Measurements from ENCODE around the gene PLCB4.

DNA sequence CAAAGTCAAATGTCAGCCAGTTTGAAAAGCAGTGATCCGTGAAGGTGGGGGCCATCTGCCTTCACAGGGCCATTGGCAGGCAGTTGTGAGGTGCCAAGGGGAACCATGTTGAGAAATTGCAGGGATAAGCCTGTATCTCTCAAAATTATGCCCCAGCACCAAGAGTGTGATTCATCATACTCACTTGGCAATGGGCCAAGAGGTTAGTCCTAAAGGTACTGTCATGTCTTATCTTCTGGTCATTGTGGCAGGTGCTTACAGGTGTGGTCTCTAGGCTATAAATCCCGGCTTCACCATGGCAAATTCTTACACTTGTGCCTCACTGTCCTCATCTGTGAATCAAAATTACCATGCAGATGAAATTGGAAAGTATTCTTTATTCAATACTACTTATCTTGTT lies 294.8 kb downstream of the PLCB4 start:
- TF ChIP-seq, protein P1, sequence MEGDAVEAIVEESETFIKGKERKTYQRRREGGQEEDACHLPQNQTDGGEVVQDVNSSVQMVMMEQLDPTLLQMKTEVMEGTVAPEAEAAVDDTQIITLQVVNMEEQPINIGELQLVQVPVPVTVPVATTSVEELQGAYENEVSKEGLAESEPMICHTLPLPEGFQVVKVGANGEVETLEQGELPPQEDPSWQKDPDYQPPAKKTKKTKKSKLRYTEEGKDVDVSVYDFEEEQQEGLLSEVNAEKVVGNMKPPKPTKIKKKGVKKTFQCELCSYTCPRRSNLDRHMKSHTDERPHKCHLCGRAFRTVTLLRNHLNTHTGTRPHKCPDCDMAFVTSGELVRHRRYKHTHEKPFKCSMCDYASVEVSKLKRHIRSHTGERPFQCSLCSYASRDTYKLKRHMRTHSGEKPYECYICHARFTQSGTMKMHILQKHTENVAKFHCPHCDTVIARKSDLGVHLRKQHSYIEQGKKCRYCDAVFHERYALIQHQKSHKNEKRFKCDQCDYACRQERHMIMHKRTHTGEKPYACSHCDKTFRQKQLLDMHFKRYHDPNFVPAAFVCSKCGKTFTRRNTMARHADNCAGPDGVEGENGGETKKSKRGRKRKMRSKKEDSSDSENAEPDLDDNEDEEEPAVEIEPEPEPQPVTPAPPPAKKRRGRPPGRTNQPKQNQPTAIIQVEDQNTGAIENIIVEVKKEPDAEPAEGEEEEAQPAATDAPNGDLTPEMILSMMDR (IDR thresholded peaks at IDR 0.05; ENCODE audit: insufficient read depth, low read length) = no peak
- no peak for TF ChIP-seq POLR2AphosphoS5 (IDR thresholded peaks at IDR 0.05; ENCODE audit: low read depth)
- TF ChIP-seq, protein P2, sequence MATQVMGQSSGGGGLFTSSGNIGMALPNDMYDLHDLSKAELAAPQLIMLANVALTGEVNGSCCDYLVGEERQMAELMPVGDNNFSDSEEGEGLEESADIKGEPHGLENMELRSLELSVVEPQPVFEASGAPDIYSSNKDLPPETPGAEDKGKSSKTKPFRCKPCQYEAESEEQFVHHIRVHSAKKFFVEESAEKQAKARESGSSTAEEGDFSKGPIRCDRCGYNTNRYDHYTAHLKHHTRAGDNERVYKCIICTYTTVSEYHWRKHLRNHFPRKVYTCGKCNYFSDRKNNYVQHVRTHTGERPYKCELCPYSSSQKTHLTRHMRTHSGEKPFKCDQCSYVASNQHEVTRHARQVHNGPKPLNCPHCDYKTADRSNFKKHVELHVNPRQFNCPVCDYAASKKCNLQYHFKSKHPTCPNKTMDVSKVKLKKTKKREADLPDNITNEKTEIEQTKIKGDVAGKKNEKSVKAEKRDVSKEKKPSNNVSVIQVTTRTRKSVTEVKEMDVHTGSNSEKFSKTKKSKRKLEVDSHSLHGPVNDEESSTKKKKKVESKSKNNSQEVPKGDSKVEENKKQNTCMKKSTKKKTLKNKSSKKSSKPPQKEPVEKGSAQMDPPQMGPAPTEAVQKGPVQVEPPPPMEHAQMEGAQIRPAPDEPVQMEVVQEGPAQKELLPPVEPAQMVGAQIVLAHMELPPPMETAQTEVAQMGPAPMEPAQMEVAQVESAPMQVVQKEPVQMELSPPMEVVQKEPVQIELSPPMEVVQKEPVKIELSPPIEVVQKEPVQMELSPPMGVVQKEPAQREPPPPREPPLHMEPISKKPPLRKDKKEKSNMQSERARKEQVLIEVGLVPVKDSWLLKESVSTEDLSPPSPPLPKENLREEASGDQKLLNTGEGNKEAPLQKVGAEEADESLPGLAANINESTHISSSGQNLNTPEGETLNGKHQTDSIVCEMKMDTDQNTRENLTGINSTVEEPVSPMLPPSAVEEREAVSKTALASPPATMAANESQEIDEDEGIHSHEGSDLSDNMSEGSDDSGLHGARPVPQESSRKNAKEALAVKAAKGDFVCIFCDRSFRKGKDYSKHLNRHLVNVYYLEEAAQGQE (IDR thresholded peaks at IDR 0.05; ENCODE audit: insufficient replicate concordance, low read depth) = no peak
- no peak for TF ChIP-seq SPI1 (IDR thresholded peaks at IDR 0.05; ENCODE audit: borderline replicate concordance, low read depth)
